HG02981 (cell line): Measurements from ENCODE around the gene KIF1A.
"Not testable (repeated sequence)": the region's sequence is repeated elsewhere in the genome, so short reads cannot be mapped to it uniquely, and the experiment has no call there.

Experiments used
- ATAC-seq: cut with Tn5 transposase; IDR thresholded peaks from one replicate; pipeline ENCODE4 v1.9.1; 2021; ENCODE audit warnings: mild to moderate bottlenecking, moderate library complexity; ENCODE audit not compliant: unreplicated experiment

KIF1A gene

GRCh38 chr2:240691631-240692420 lies 128.2 kb downstream of the KIF1A start, which contains the start of gene AQP12A:
AQP12A (plus strand) TSS chr2:240691866; CDS start chr2:240691914, 48 bp downstream.
- not testable (repeated sequence) for ATAC-seq

- not testable (repeated sequence) for ATAC-seq
These were observed 129.0 kb downstream of the KIF1A start for GRCh38 chr2:240691075-240691427.

- not testable (repeated sequence) for ATAC-seq
These were observed 129.5 kb downstream of the KIF1A start for GRCh38 chr2:240690421-240691074.

- no peak for ATAC-seq
These were observed 130.0 kb downstream of the KIF1A start for GRCh38 chr2:240689975-240690374.

GRCh38 chr2:240688553-240688919 lies 131.5 kb downstream of the KIF1A start:
- ATAC-seq = no peak

GRCh38 chr2:240687741-240688552 lies 132.1 kb downstream of the KIF1A start:
- ATAC-seq = no peak

- ATAC-seq = no peak
These were observed 132.8 kb downstream of the KIF1A start for GRCh38 chr2:240687045-240687740.

GRCh38 chr2:240686460-240686859 lies 133.6 kb downstream of the KIF1A start:
- ATAC-seq = no peak

- ATAC-seq = no peak
These were observed 134.1 kb downstream of the KIF1A start for GRCh38 chr2:240685771-240686371.

GRCh38 chr2:240683980-240684728 lies 135.9 kb downstream of the KIF1A start:
- ATAC-seq = not testable (repeated sequence)

- not testable (repeated sequence) for ATAC-seq
These were observed 136.6 kb downstream of the KIF1A start for GRCh38 chr2:240683329-240683979.

- ATAC-seq = not testable (repeated sequence)
These were observed 137.4 kb downstream of the KIF1A start, which contains the start of gene AQP12B for GRCh38 chr2:240682431-240683224. AQP12B (minus strand) TSS chr2:240682885; CDS start chr2:240682837, 48 bp downstream.

- ATAC-seq = not testable (repeated sequence)
These were observed 139.8 kb downstream of the KIF1A start for GRCh38 chr2:240680185-240680584.

- not testable (repeated sequence) for ATAC-seq
These were observed 141.1 kb downstream of the KIF1A start for GRCh38 chr2:240678909-240679308.

- ATAC-seq = not testable (repeated sequence)
These were observed 142.0 kb downstream of the KIF1A start for GRCh38 chr2:240678043-240678442.

GRCh38 chr2:240675345-240675744 lies 144.7 kb downstream of the KIF1A start:
- not testable (repeated sequence) for ATAC-seq

GRCh38 chr2:240674461-240675184 lies 145.4 kb downstream of the KIF1A start:
- ATAC-seq = not testable (repeated sequence)
